GM19324 (cell line): Measurements from ENCODE around the gene ADAM12.

ENCODE experiments used
- ATAC-seq: cut with Tn5 transposase; IDR thresholded peaks from one replicate; pipeline ENCODE4 v1.9.1; 2021; ENCODE audit warnings: mild to moderate bottlenecking, moderate library complexity; ENCODE audit not compliant: unreplicated experiment, low FRiP score

ADAM12 gene

DNA sequence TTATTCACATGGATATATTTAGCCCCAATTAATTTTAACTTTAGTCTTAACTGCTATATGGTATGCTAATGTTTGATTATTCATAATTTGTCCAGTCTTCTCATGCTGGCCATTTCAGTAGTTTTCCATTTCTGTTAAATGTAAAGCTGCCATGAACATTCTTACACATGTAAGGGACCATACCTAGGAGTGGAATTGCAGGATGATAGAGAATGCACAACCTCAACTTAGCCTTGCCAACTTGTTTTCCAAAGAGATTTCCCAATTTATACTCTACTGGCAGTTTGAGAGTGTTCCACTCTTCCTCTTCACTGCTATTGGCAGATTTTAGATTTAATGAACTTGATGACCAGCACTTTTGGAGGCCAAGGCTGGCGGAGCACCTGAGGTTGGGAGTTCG lies 423.7 kb downstream of the ADAM12 start:
- ATAC-seq: no peak
